Vein endothelial cell (primary cell): ENCODE measurements around the gene UNC13C. TPM values are rescaled to one million over a fixed set of nuclear protein-coding genes. Genes with fewer than 3 reads are reported as not detected.

Experiments
- total RNA-seq: library from RNA; depleted of rRNA; stranded (reverse); fragments of >200 nt; gene quantifications from 2 replicates; pipeline ENCODE4 v1.2.3, GENCODE V29; 2012

The UNC13C gene
- not detected in 2 replicates for total RNA-seq

GRCh38 chr15:53978253-53978906 is at the start of gene UNC13C:
Gene UNC13C, plus strand, starts transcription at chr15:53978441. Its CDS starts 34,463 bp downstream, at chr15:54012904.

Other genes with a start within 250 kb of the UNC13C start
- under 0.01 TPM in 1 of 2 replicates, not detected in the other for gene WDR72, start 218.8 kb upstream of the UNC13C start, total RNA-seq